ENCODE results near the gene CD7.

Gene CD7

DNA sequence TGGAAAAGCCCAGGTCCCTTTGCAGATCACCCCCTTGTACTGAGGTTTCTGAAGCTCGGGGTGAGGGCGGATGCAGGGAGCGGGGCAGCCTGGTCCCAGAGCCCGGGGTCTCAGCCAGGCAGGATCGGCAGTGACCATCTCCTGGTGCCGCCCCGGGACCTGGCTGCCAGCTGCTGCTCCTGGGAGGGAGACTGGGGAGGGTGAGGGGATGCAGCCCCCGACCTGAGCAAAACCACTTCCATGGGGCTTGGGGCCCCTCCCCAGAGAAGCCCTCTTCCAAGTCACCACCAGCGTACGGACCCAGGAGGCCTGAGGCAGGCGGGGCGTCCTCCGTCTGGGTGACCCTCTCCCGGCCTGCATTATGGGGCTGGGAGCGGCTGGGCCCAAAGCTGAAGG is 14.8 kb downstream of the CD7 start:
- DNase-seq (ENCODE audit: low read depth), result no peak
- in situ Hi-C loops (cut with HindIII; ENCODE audit: low sequenced_read_pairs), result no loop called here
- H3K4me3 ChIP-seq (ENCODE audit: low read depth, low read length), result no peak overlapping the region
- TF ChIP-seq, protein P1, sequence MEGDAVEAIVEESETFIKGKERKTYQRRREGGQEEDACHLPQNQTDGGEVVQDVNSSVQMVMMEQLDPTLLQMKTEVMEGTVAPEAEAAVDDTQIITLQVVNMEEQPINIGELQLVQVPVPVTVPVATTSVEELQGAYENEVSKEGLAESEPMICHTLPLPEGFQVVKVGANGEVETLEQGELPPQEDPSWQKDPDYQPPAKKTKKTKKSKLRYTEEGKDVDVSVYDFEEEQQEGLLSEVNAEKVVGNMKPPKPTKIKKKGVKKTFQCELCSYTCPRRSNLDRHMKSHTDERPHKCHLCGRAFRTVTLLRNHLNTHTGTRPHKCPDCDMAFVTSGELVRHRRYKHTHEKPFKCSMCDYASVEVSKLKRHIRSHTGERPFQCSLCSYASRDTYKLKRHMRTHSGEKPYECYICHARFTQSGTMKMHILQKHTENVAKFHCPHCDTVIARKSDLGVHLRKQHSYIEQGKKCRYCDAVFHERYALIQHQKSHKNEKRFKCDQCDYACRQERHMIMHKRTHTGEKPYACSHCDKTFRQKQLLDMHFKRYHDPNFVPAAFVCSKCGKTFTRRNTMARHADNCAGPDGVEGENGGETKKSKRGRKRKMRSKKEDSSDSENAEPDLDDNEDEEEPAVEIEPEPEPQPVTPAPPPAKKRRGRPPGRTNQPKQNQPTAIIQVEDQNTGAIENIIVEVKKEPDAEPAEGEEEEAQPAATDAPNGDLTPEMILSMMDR (IDR thresholded peaks at IDR 0.05; ENCODE audit: low read depth, low read length, missing control alignments), result no peak

GRCh38 chr17:82301916-82302567 is 15.4 kb downstream of the CD7 start:
- DNase-seq (ENCODE audit: low read depth), result no peak
- TF ChIP-seq, protein P1 (IDR thresholded peaks at IDR 0.05; ENCODE audit: low read depth, low read length, missing control alignments), result no peak
- H3K4me3 ChIP-seq (ENCODE audit: low read depth, low read length), result no peak overlapping the region
- in situ Hi-C loops (cut with HindIII; ENCODE audit: low sequenced_read_pairs), result no loop called here

GRCh38 chr17:82301300-82301915 is 16.0 kb downstream of the CD7 start:
- no peak overlapping the region for H3K4me3 ChIP-seq (ENCODE audit: low read depth, low read length)
- in situ Hi-C loops (cut with HindIII; ENCODE audit: low sequenced_read_pairs), result no loop called here
- DNase-seq (ENCODE audit: low read depth), result no peak
- TF ChIP-seq, protein P1 (IDR thresholded peaks at IDR 0.05; ENCODE audit: low read depth, low read length, missing control alignments), result no peak

DNA sequence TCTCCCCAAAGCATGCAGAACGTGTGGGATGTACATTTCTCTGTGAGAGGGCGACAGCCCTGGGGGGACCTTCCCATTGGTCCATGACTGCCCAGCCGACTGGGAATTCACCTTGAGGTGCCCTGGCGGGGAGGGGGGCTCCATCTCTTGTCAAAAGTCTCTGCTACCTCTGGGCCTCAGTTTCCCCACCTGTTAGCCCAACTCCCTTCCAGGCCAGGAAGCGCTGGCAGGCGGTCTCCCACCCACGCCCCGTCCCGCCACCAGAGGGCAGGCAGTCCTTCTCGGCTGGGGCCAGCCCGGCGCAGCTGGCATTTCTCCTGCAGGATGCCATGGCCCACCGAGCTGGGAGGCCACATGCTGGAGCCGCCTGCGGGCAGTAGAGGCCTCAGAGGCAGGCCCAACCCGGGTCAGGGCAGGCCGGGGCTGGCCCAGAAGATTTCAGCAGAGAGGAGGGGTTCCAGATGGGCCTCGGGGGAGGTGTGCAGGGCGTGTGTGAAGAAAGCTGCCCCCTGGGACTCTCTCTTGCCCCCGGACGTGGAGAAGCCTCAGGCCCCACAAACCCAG is 16.6 kb downstream of the CD7 start:
- TF ChIP-seq, protein P1 (IDR thresholded peaks at IDR 0.05; ENCODE audit: low read depth, low read length, missing control alignments), result peak; percentile 74
- in situ Hi-C loops (cut with HindIII; ENCODE audit: low sequenced_read_pairs), result no loop called here
- no peak overlapping the region for H3K4me3 ChIP-seq (ENCODE audit: low read depth, low read length)
- DNase-seq (ENCODE audit: low read depth), result no peak

GRCh38 chr17:82300228-82300627 is 17.2 kb downstream of the CD7 start:
- DNase-seq (ENCODE audit: low read depth), result no peak
- in situ Hi-C loops (cut with HindIII; ENCODE audit: low sequenced_read_pairs), result no loop called here
- H3K4me3 ChIP-seq (ENCODE audit: low read depth, low read length), result no peak overlapping the region
- TF ChIP-seq, protein P1 (IDR thresholded peaks at IDR 0.05; ENCODE audit: low read depth, low read length, missing control alignments), result no peak

DNA sequence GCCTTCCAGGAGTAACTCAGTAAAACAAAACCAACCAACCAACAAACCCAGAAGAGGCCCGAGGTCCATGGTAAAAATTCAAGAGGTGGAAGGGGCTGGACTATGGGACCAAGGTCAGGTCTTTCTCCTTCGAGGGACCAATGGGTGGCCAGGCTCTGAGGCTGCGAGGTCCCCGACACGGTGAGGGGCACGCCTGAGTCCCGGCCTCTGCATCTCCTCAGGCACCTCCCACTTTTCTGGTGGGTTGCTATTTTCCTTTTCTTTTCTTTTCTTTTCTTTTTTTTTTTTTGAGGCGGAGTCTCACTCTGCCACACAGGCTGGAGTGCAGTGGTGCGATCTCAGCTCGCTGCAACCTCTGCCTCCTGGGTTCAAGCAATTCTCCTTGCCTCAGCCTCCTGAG is 18.0 kb downstream of the CD7 start:
- no peak overlapping the region for H3K4me3 ChIP-seq (ENCODE audit: low read depth, low read length)
- in situ Hi-C loops (cut with HindIII; ENCODE audit: low sequenced_read_pairs), result no loop called here
- TF ChIP-seq, protein P1 (IDR thresholded peaks at IDR 0.05; ENCODE audit: low read depth, low read length, missing control alignments), result no peak
- no peak for DNase-seq (ENCODE audit: low read depth)
